ENCODE results near the gene CATSPER3.

The CATSPER3 gene

DNA sequence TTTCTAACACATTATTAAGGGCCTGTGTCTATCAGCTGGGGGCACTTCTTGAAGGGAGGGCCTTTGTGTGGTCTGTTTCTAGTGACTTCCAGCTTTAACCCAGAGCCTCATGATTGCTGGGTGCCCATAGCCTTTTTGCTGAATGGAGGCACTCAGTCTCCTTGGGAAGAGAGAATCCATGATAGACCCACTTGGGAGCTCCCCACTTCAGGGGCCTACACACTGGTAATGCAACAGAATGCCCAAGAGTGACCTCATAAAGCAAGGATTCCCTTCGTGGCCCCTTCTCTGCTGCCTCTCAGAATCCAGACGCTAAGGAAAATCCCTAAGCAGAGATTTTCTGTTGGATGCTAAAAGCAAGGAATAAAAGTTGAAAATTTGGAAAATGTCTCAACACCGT, at the start of gene CATSPER3:
Gene CATSPER3, plus strand, starts transcription at position 301 of the 400 bp plus-strand sequence. Its CDS starts 85 bp downstream, at position 386.
- DNase-seq, result no peak

DNA sequence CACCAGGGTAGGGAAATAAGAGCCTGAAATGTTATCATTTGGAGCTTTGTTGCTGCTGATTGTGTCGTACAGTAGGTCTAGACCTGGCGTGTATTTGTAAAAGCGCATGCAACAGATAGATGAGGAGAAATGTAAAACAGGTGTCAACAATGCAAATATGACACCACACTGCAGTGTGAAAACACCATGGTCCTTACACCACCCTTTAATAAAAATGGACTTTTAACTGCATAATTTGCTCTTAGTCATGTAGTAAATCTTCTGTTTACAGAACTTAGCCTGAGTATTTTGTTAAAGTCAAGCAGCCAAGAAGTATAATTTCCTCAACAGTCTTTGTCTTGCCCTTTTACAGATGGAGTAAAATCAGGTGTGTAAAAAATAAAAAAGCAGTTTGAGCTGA, 48.8 kb upstream of the CATSPER3 start:
- DNase-seq, result no peak

DNA sequence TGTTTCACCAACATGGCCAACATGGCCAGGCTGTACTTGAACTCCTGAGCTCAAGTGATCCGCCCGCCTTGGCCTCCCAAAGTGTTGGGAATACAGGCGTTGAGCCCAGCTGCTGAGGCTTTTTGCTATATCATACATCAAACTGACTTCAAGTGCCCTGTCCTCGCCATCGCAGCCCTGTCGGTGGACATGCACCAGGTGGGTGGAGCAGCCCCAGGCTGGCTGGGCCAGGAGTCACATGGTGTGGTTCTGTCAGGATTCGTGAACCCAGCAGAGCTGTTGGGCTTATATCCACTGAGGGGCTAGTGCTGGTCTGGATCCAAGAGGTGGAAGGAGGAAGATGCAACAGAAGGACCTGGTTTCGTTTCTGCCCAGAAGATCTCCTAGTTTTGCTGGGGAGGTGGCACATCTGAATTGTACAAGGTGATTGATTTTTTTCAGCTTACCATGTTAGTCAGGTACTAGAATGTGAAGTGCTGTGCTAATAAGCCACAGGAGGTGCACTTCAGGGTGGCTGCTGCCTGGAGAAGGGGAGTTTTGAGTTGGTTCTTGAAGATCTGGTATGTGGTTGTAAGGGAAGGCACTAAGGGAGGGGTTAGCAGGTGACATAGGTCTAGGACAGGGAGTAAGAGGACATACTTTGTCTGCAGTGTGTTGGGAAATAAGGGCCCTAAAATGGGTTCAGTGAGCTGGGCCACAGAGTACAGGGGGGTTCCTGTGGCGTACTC, 46.7 kb upstream of the CATSPER3 start:
- DNase-seq, result no peak

DNA sequence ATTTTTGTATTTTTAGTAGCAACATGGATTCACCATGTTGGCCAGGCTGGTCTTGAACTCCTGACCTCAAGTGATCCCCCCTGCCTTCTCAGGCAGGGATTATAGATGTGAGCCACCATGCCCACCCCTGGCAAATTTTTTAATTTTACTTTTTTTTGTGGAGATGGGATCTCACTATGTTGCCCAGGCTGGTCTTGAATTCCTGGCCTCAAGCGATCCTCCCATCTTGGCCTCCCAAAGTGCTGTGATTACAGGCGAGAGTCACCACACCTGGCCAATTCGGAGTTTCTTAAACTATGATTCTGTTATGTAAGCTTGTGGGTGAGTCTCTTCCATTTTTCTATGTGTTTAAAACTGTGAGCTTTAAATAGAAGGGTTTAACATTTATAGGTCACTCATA, 35.2 kb upstream of the CATSPER3 start:
- DNase-seq, result no peak

DNA sequence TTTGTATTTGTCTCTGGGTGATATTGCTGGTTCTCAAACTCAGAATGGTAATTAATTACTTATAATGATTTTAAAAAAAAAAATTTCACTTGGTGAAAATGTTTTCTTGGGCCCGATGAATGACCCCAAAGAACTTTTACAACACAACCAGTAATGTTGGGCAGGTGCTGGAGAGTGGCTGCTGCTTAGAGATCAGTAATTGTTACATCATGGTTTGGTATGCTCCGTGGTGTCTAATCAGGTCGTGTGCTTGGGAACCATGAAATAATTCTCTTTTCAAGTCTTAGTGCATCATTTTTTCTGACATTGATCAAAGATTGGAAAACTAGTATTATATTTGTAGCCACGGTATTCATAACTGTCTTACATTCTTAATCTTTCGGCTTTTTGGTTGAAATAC, 33.5 kb upstream of the CATSPER3 start:
- no peak for DNase-seq

DNA sequence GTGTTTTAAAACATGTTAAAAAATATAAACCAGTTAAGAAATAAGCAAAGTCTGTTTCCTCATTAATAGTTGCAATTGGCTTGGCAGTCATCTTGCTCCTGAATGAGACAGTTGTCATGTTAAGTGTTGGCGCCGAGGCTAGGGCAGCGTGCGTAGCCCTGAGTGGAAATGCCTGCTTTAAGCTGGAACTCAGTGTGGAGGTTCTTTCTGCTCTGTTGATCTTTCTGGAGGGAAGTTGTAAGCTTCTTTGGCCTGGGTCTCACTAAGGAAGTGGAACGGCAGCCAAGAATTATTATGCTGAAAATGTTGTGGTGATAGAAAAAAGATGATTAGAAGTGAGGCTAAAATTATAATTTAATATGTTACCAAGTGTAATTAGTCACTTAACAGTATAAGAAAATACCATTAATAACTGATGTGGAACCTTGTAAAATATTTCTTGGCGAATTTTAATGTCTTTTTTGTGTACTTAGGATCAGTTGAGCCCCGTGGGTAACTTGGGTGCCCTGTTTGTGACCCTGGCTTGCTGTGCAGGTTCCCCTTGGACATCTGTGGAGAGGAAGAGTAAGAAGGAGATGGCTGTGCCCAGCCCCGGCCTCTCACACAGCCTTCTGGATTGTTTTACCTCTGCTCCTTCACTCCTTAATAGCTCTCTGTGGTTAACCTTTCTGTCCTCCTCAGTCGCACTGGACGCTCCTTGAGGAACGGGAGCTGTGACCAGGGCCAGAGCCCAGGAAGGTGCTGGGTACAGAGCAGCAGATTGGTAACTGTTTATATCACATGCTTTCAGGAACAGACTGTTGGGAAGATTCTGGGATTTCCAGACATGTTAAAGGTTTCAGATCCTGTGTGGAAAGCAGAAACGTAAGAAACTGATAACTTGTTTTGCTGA, 31.8 kb upstream of the CATSPER3 start:
- DNase-seq, result no peak

DNA sequence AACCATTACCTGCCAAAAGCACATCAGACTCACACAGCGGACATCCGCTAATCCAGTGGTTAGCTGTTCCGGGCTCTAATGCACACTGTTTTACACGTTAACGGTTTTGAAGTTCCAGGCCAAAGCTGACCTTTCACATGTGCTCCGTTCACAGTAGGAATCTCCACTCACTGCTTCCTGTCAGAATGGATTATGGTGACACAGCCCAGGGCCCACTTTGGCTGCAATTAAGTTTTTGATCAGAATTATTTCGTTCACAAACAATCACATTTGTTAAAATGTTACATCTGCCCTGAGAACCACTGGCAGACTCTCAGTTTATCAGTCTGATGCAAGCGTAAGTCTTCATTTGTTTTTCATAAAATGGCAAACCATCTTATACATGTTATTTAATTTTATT, 30.2 kb upstream of the CATSPER3 start:
- no peak for DNase-seq

DNA sequence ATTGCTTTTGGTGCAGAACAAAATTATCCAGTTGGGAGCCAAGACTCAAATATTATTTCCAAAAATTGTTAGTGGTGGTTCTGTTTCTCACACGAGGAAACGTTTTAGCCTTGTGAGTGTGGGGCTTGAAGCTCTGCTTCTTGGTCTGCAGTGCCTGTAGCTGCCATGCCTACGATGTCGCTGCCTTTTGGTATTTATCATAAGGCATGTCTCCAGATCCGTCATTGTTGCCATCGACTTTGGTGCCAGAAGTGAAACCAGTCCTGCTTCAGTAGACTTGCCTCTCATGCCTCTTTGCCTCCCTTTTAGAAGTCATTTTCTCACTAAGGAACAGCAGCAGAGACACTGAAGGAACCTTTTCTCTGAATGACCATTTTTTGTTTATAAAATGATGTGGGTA, 29.7 kb upstream of the CATSPER3 start:
- no peak for DNase-seq

DNA sequence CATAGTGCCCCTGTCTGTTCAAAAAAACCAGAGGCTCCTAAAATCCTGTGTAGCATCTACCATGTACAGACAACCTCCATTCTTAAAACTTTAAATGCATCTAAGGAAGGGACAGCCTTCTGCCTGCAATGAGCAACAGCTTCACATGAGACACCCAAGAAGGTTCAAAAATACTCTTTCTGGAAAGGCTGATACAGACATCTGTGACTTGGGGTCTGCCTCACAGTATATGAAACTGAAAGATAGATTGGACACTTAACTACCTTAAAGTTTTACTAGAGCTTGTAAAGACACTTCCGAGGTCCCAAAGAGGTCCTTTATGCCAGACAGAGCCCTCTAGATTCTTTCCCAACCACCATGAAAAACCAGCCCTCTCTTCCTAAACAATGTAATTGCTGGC, 28.2 kb upstream of the CATSPER3 start:
- no peak for DNase-seq

DNA sequence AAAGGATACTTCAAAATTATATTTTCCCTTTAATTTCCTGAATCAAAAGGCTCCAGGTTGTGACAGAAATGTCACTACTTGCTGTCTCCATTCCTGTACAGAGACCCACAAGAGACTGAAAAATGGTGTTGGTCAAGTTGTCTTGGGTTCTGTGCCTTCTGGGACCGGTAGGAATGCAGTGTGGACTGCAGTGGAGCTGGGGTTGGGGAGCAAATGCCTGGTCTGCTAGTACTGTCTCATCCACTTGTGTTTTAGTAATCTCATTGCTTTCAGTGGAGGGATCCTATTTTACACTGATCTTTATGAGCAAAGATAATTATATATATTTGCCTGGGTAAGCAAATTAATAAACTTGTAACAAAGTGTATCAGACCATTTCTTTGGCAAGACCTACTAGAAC, 24.2 kb upstream of the CATSPER3 start:
- no peak for DNase-seq

DNA sequence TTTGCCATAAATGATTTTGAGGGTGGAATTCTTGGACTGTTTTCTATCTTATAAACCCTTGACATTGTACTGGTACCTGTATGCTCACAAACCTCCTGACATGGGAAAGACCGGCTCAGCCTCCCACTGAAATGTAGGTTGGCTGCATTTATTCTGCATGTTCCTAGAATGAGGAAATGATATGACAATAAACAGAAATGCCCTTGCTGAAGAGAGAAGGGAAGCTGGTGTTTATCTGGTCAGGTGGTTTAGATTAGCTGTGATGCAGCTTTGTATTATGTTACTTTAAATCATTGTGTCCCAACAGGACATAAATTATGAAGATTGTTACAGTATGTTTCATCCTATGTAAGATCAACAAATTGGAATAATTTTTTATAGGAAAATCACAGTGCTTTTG, 23.1 kb upstream of the CATSPER3 start:
- no peak for DNase-seq

DNA sequence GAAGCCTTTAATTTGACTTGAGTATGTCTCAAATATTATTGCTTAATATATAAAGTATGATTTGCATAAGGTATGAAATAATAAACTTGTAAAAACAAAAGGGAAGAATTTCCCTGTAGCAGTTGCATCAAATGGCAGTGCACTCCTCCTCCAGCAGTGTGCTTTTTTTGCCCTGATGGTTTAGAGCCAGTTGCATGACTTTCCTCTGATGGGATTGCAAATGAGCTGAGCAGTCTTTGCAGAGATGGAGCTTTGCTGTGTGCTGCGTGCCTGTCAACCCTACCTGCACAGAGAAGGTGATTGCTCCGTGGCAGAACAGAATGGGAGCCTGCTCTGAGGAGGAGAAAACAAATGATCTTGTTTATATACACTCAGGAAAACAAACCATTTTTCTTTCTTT, 22.7 kb upstream of the CATSPER3 start:
- DNase-seq, result no peak

DNA sequence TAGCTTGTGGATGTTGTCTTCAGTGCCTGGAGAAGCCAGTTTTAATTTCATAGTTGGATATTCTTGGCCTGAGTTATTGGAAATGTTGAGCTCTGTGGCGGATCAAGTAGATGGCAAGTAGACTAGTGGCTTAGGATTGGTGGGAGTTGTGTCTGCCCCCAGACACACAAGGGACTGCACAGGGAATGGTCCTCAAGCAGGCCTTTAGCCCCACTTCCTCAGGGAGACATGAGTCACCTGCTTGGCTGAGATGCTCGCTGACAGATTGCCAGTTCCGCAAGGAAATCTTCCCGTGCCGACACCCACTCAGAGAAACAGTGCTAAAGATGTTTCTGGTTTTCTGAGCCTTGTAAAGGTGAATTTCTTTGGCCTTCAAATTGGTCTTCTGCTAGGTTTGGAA, 18.8 kb upstream of the CATSPER3 start:
- no peak for DNase-seq

DNA sequence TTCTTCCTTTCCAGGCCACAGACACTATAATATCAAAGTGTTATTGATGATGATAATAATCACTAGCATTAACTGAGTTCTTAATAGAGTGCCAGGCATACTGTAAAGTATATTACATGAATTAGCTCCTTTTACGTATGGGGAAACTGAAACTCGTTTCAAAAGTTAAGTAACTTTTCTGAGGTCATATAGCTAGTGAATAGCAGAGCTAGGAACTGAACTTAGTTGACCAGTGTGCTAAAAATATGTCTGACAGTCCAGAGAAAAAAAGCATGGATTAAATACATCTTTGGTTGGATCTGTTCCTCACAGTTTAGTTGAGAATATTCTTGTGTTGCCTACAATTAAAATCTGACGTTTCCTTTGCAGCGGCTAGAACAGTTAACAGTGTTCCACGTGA, 18.4 kb upstream of the CATSPER3 start:
- DNase-seq, result no peak

DNA sequence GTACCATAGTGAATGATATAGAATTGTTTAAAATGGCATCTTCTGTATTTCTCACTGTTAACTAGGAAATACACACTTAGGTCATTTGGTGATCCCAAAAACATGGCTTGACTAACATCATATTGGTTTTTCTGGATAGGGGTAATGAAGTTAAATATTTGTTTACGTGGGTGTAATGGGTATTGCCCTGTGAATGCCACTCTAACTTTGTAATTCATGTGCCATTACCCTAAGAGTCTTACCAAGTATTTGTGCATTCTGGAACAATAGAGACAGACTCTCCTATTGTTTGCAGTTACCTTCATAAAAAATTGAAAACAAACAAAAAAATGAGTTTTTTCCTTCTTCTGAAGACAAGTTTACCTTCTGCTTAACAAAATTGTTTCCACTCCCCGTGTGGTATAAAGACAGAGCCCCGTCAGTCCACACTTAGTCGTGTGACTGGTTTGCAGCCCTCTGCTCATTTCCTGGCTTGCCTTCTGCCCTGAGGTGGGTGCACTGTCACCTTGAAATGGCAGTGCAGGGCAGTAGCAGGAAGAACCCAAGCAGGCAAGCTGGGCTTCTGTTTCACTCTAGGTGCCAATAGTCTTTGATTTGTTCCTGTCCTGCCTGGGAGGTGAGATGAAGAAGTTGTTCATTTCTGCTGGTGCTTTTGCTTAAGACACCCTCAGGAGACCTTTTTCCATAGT, 9.6 kb upstream of the CATSPER3 start:
- DNase-seq, result no peak

DNA sequence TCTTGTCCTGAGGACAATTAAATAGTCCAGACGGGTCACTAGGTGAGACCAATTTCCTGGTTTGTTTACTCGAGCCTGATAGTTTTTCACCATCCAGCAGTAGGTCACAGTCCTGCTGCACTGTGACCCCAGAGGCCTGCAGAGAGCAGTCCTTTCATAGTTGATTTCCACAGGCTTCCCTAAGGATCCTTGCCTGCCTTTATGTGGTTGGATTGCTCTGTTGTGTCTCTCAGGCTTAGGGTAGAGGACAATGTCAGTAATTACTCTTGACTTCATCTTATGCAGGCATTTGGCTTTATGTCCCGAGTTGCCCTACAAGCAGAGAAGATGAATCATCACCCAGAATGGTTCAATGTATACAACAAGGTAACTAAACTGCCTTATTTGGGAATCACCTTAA, 9.0 kb upstream of the CATSPER3 start:
- no peak for DNase-seq

DNA sequence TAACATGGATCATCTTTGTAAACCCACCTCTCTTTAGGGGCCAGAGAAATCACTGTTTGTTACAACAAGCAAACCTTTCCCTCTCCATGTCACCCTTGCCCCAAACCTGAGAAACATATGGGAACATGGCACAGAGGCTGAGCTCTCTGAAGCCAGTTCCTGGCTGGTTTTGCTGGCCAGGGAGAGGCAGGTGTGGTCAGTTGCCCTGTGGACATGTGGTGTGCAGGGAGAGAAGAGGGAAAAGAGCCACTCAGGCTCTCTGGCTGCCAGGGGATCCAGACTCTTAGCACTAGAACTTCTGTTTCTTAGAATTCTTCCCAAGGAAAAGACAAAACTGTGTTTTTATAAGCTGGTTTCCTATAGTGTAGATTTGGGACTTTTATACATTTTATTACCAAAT, 4.6 kb upstream of the CATSPER3 start:
- DNase-seq, result no peak

DNA sequence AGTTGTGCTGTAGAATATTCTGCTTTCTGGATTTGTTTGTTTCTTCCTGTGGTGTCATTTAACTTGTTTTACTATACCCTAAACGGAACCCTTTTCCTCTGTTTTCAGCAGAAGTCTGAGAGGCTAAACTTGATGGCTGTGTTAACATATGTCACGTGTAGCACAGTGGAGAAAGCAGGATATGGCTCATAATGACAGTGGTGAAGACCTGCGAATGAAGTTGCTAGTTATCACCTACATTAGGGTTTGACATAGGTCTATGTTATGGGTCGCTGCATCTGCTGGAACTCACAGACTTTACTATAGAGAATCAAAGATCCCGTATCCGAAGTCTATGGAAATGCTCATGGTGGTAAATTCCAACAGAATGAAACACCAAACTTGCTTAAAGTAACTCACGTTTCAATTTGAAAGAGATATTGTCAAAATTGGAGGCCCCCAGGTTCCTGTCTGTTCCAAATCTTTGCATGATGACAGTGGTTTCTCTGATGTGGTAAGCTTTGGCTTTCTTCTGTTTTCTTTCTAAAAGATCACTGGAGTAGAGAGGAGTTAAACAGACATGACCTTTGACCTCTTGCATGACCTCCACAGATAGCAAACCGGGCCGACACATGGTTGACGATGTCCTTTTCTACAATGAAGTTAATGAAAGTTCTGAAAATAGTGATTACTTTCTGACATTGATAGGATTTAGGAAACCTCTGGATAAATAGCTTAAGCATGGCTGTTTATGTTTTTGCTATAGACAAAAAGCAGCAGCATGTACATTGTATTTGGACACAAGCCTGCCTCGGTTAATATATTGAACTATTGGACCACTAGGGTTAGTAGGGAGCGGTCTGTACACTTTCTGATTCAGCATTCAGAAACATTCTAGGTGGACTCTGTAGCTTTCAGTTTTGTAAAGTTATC, 3.1 kb upstream of the CATSPER3 start:
- no peak for DNase-seq

DNA sequence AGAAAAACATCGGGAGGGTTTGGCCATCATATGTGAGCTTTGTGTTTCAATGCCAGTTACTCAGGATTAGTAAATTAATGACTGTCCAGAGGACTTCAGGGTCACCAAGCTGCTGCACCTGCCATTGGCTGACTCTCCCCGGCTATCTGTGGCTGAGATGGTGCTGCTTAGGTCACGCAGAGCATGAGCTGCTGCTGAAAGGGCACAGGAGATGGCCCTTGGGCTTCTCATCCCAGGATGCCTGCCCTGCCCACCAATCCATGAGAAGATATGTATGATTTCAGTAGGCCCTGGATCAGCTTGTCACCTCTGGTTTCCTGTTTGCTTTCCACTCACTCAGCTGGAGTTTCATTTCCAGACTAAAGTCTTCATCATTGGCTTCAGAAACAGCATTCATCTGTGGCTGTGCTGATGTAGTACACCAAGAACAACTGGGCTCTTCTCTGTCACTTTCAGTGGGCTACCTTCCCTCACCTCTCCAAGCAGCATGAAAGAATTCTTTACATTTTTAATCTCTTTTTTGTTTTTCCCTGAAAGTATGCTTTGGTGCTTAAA, 2.4 kb upstream of the CATSPER3 start:
- no peak for DNase-seq

DNA sequence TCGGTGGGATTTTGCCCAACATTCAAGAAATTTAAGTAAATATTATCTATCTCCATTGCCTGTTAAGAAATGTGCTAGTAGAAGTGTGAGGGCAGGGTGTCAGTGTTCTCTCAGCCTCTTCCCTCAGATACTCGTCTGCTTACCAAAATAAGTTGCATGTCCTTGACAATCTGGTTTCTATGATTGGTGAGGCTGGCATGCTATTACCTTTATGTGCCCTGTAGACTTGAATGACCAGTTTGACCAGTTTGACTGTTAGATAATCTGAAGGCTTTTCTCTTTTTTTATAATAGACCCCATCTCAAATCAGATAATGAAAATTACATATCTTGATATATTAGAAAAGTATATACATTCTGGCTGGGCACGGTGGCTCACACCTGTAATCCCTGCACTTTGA, 348 bp downstream of the CATSPER3 start:
- no peak for DNase-seq

DNA sequence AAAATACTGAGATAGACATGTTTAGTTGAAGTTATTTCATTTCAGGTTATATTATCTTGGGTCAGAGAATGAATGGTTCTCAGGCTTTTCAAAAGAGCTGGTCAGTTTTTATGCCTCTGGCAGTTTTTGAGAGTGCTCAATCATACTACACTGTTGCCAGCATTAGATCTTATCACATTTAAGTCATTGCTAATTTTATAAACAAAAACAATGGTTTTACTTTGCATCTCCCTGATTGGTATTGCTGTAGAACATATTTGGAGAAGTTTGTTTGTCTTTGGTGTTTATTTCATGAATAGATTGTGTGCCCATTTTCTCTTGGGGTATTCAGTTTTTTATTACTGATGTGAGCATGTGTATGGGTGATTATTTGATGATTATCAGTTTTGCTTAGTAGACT, 1.5 kb downstream of the CATSPER3 start:
- no peak for DNase-seq

DNA sequence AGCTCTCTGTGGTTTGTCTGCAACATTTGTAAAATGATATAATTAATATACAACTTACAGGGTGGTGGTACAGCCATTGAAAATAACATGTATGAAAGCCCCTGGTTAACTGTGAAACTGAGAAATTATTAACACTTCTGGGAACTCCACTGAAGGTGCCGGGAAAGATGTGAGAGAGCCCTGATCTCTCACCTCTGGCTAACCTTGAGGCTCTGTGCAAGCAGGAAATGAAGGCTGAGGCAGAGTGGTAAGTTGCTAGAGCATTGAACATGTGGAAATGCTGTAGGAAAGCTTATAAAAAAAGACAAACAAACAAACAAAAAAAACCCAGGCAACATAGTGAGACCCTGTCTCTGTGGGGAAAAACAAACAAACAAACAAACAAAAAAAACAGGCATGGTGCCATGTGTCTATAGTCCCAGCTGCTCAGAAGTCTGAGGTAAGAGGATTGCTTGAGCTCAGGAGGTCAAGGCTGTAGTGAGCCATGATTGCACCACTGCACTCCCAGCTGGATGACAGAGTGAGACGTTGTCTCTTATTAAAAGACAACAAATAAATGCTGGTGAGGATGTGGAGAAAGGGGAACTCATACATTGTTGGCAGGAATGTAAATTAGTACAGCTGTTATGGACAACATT, 7.5 kb downstream of the CATSPER3 start:
- no peak for DNase-seq
